Activated T-cell treated with anti-CD3 and anti-CD28 coated beads, Interleukin-2, amount 50 U/mL, for 1 hour (primary cell): Measurements from ENCODE around the gene RAB39B.

Source experiments
- DNase-seq: peaks from one replicate; pipeline ENCODE4 v3.0.0-alpha.2; 2020

Gene RAB39B

GRCh38 chrX:155215443-155216178 is 48.7 kb downstream of the RAB39B start:
- DNase-seq: no peak

GRCh38 chrX:155213731-155214130 is 50.6 kb downstream of the RAB39B start:
- no peak for DNase-seq

DNA sequence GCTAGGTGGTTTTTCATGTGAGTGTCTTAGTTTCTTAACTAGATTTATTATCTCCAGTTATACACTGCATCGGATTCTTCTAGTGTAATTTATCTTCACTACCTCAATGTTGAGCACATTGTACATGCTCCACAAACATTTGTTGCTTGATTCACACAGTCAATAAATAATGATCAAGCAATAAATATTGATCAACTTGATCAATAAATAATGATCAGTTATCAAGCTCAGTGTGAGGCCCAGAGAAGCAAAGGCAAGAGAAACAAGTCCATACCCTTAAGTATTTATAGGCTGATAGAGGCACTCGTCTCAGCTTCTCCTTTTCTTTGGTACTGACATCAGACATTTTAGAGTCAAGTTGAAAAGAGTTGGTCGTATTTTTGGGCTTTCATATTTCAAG is 53.1 kb downstream of the RAB39B start:
- DNase-seq: no peak
